Measurements from ENCODE around the gene OTUB2. TPM values are rescaled to one million over a fixed set of nuclear protein-coding genes. Genes with fewer than 3 reads are reported as not detected.

OTUB2 gene
- total RNA-seq, 1 experiment from 2014 or later: 1.1 TPM

DNA sequence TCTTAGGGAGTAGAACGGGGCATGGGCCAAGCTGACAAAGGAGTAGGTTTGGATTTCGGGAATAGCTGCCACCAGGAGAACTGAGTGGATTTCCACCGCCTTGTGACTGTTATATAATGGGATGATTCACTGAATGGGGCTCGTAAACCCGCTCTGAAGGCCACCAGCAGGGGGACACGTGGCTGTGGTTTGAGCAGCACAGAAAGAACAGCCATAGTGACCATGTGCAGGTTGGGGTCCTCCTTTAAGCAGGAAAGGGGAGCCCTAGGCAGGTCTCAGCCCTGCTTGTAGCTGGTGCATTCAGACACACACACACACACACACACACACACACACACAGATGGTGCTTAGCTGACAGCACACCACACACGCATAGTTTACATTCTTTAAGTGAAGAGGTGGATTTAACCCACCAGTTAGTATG lies 41.1 kb upstream of the OTUB2 start:
- ChIA-PET CTCF (no interaction called here), POLR2A (ENCODE audit: low non-redundant PET) (no interaction called here)
- no TSS peak for BruUV-seq (replicated peaks)
- intact Hi-C loops (cut with micrococcal nuclease; ENCODE audit: unreplicated experiment): no loop called here
- no peaks in the 10 kb centered on the region for H3K9me3 ChIP-seq (ENCODE audit: low read depth, low read length, poor library complexity, severe bottlenecking)
- DNase-seq (ENCODE audit: low spot score): peak; percentile 53
- H3K27me3 ChIP-seq (replicated peaks; ENCODE audit: insufficient read depth, low read depth, low read length, poor library complexity): no peaks in the 10 kb centered on the region
- no peak for TF ChIP-seq EZH2 (IDR thresholded peaks at IDR 0.05; ENCODE audit: borderline replicate concordance, low read depth, low read length, poor library complexity, severe bottlenecking)
- TF ChIP-seq, protein P1, sequence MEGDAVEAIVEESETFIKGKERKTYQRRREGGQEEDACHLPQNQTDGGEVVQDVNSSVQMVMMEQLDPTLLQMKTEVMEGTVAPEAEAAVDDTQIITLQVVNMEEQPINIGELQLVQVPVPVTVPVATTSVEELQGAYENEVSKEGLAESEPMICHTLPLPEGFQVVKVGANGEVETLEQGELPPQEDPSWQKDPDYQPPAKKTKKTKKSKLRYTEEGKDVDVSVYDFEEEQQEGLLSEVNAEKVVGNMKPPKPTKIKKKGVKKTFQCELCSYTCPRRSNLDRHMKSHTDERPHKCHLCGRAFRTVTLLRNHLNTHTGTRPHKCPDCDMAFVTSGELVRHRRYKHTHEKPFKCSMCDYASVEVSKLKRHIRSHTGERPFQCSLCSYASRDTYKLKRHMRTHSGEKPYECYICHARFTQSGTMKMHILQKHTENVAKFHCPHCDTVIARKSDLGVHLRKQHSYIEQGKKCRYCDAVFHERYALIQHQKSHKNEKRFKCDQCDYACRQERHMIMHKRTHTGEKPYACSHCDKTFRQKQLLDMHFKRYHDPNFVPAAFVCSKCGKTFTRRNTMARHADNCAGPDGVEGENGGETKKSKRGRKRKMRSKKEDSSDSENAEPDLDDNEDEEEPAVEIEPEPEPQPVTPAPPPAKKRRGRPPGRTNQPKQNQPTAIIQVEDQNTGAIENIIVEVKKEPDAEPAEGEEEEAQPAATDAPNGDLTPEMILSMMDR (conservative IDR thresholded peaks at IDR 0.05; ENCODE audit: low read depth, low read length): peak; percentile 54
- no peak overlapping the region for H3K27ac ChIP-seq (ENCODE audit: low read depth, low read length, poor library complexity, severe bottlenecking)
- no peak overlapping the region for H3K4me3 ChIP-seq (ENCODE audit: low read depth, low read length, poor library complexity, severe bottlenecking)
- H3K4me1 ChIP-seq (ENCODE audit: insufficient read depth, low read length, poor library complexity, severe bottlenecking): no peaks in the 10 kb centered on the region
- H3K36me3 ChIP-seq (ENCODE audit: insufficient read depth, low read length, poor library complexity, severe bottlenecking): no peaks in the 10 kb centered on the region

DNA sequence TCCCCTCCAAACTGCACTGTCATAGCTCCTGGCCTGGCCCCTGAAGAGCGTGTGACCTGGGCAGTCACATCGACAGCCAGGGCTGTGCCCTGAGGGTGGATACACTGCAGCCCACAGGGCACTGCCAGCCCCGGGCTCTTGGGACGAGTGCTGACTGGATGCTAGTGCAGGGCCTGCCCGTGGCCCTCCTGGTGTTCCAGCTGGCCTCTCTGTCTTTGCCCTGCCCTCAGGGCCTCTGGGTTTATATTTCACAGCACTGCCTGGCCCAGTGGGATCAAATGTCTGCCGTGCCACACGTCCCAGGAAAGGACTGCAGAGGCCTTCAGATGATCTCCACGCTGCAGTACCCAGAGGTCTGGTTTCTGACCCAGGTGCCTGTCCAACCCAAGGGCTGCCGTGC lies 39.2 kb upstream of the OTUB2 start:
- ChIA-PET CTCF (interaction anchor here (0.7 kb wide), 1 partner anchor 24 kb away, joined by 6 read pairs; no protein-coding TSS in a partner anchor), POLR2A (ENCODE audit: low non-redundant PET) (no interaction called here)
- no peak overlapping the region for H3K27ac ChIP-seq (ENCODE audit: low read depth, low read length, poor library complexity, severe bottlenecking)
- no TSS peak for BruUV-seq (replicated peaks)
- intact Hi-C loops (cut with micrococcal nuclease; ENCODE audit: unreplicated experiment): no loop called here
- DNase-seq (ENCODE audit: low spot score): no peak
- H3K4me1 ChIP-seq (ENCODE audit: insufficient read depth, low read length, poor library complexity, severe bottlenecking): no peaks in the 10 kb centered on the region
- no peaks in the 10 kb centered on the region for H3K27me3 ChIP-seq (replicated peaks; ENCODE audit: insufficient read depth, low read depth, low read length, poor library complexity)
- no peak overlapping the region for H3K4me3 ChIP-seq (ENCODE audit: low read depth, low read length, poor library complexity, severe bottlenecking)
- no peaks in the 10 kb centered on the region for H3K9me3 ChIP-seq (ENCODE audit: low read depth, low read length, poor library complexity, severe bottlenecking)
- TF ChIP-seq, protein P1 (conservative IDR thresholded peaks at IDR 0.05; ENCODE audit: low read depth, low read length): no peak
- no peak for TF ChIP-seq EZH2 (IDR thresholded peaks at IDR 0.05; ENCODE audit: borderline replicate concordance, low read depth, low read length, poor library complexity, severe bottlenecking)
- H3K36me3 ChIP-seq (ENCODE audit: insufficient read depth, low read length, poor library complexity, severe bottlenecking): no peaks in the 10 kb centered on the region

- Histone ChIP-seq H3K27ac (ENCODE audit: low read depth, low read length, poor library complexity, severe bottlenecking) (no peak overlapping the region), H3K4me3 (ENCODE audit: low read depth, low read length, poor library complexity, severe bottlenecking) (no peak overlapping the region), H3K36me3 (ENCODE audit: insufficient read depth, low read length, poor library complexity, severe bottlenecking) (no peaks in the 10 kb centered on the region), H3K4me1 (ENCODE audit: insufficient read depth, low read length, poor library complexity, severe bottlenecking) (no peaks in the 10 kb centered on the region), H3K27me3 (replicated peaks; ENCODE audit: insufficient read depth, low read depth, low read length, poor library complexity) (no peaks in the 10 kb centered on the region), H3K9me3 (ENCODE audit: low read depth, low read length, poor library complexity, severe bottlenecking) (no peaks in the 10 kb centered on the region)
- no TSS peak for BruUV-seq (replicated peaks)
- ChIA-PET CTCF (no interaction called here), POLR2A (ENCODE audit: low non-redundant PET) (no interaction called here)
- no peak for DNase-seq (ENCODE audit: low spot score)
- TF ChIP-seq EZH2 (IDR thresholded peaks at IDR 0.05; ENCODE audit: borderline replicate concordance, low read depth, low read length, poor library complexity, severe bottlenecking): no peak
- TF ChIP-seq, protein P1 (conservative IDR thresholded peaks at IDR 0.05; ENCODE audit: low read depth, low read length): no peak
- intact Hi-C loops (cut with micrococcal nuclease; ENCODE audit: unreplicated experiment): no loop called here
Measured at GRCh38 chr14:93987376-93987775, 38.8 kb upstream of the OTUB2 start.

All from A673 (cell line).